ENCODE measurements around the gene HSD17B12.

Gene HSD17B12

DNA sequence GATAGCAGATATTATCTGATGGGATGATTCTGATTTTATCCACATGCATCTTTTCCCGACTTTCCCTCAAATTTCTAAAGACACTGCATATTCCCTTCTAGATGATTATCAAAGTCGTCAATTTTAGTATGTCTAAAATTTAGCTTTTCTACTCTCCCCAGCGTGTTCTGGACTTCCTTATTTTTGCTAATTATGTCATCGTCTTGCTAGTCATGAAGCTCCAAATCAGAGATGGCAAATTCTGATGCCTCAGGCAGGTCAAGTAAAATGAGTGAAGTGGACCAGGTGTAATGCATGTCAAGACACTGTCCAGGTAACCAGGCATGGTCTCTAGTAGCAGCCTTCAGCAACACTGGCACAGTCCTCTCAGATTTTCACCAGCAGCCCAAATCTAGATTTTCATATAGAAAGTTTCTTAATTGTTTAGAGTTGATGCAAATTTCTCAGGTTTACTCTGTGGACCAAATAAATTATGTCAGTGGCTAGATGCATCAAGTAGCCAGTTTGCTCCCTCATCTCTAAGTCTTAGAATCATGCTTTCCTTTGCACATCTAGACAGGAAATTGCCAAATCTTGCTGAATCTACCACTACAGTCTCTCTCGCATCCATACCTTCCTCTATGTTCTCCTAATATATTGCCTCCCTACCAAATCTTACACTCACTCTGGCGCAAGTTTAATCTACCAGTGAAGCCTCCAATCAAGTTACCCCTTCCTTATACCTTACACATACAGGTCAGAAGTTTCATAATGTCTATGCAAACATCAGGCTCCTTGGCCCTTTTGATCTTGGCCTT lies 10.6 kb downstream of the HSD17B12 start:
- H3K9ac ChIP-seq (ENCODE audit: low read length) = no peak overlapping the region
- H2BK12ac ChIP-seq (ENCODE audit: low read length) = no peak overlapping the region
- H3K36me3 ChIP-seq (ENCODE audit: control insufficient read depth in 1 of 2, insufficient read depth in 2 of 2, low read length in 2 of 2) = peaks cover 3 to 4% of the 10 kb centered on the region in 2 experiments
- H3K79me2 ChIP-seq (ENCODE audit: control insufficient read depth, insufficient read depth, low read length, poor library complexity) = peaks cover 3% of the 10 kb centered on the region
- no peak overlapping the region for H3K23ac ChIP-seq (ENCODE audit: low read length)
- no peak overlapping the region for H4K8ac ChIP-seq (ENCODE audit: low read depth, low read length)
- peak overlapping the region; percentile 31 for H3K4me2 ChIP-seq (ENCODE audit: low read length)
- WGBS (ENCODE audit: extremely low coverage, insufficient coverage, insufficient read length) = no CpG with 5 or more reads among the region's 6 CpGs
- H2AFZ ChIP-seq (ENCODE audit: insufficient read depth, low read length, poor library complexity) = peak overlapping the region; percentile 6
- H4K91ac ChIP-seq (ENCODE audit: low read depth, low read length) = no peak overlapping the region
- no peak overlapping the region for H2BK5ac ChIP-seq (ENCODE audit: low read depth, low read length, poor library complexity)
- no peak overlapping the region for H3K4ac ChIP-seq (ENCODE audit: low read depth, low read length)
- no peak for DNase-seq
- H3K27me3 ChIP-seq (ENCODE audit: insufficient read depth, low read length) = no peaks in the 10 kb centered on the region
- no peak overlapping the region for H3K14ac ChIP-seq (ENCODE audit: low read length)
- H3K4me1 ChIP-seq (ENCODE audit: control insufficient read depth in 1 of 2, insufficient read depth in 2 of 2, low read length in 2 of 2) = peaks cover 9 to 15% of the 10 kb centered on the region in 2 experiments
- no peak overlapping the region for H2AK5ac ChIP-seq (ENCODE audit: low read length)
- no peak overlapping the region for H2BK120ac ChIP-seq (ENCODE audit: insufficient read depth, low read length, poor library complexity)
- no peak overlapping the region for H3K18ac ChIP-seq (ENCODE audit: low read length)
- H3K4me3 ChIP-seq (ENCODE audit: low read depth, low read length) = no peak overlapping the region
- no peak overlapping the region for H4K12ac ChIP-seq (ENCODE audit: low read depth, low read length)
- no peaks in the 10 kb centered on the region for H3K9me3 ChIP-seq (ENCODE audit: insufficient read depth, low read depth, low read length)
- H3K27ac ChIP-seq (ENCODE audit: low read depth, low read length) = peak overlapping the region; percentile 19
- H3K79me1 ChIP-seq (ENCODE audit: low read length) = peaks cover 3% of the 10 kb centered on the region

GRCh38 chr11:43691806-43692205 lies 11.3 kb downstream of the HSD17B12 start:
- Histone ChIP-seq H2BK12ac (ENCODE audit: low read length) (no peak overlapping the region), H3K4ac (ENCODE audit: low read depth, low read length) (no peak overlapping the region), H4K8ac (ENCODE audit: low read depth, low read length) (no peak overlapping the region), H2BK120ac (ENCODE audit: insufficient read depth, low read length, poor library complexity) (no peak overlapping the region), H2BK5ac (ENCODE audit: low read depth, low read length, poor library complexity) (no peak overlapping the region), H4K91ac (ENCODE audit: low read depth, low read length) (no peak overlapping the region), H4K12ac (ENCODE audit: low read depth, low read length) (no peak overlapping the region), H2AFZ (ENCODE audit: insufficient read depth, low read length, poor library complexity) (peak overlapping the region; percentile 6), H3K4me1 (ENCODE audit: control insufficient read depth in 1 of 2, insufficient read depth in 2 of 2, low read length in 2 of 2) (peaks cover 8 to 13% of the 10 kb centered on the region in 2 experiments), H3K23ac (ENCODE audit: low read length) (no peak overlapping the region), H3K79me2 (ENCODE audit: control insufficient read depth, insufficient read depth, low read length, poor library complexity) (peaks cover 3% of the 10 kb centered on the region), H3K4me2 (ENCODE audit: low read length) (peak overlapping the region; percentile 31), H3K18ac (ENCODE audit: low read length) (no peak overlapping the region), H2AK5ac (ENCODE audit: low read length) (no peak overlapping the region), H3K27ac (ENCODE audit: low read depth, low read length) (peak overlapping the region; percentile 19), H3K27me3 (ENCODE audit: insufficient read depth, low read length) (no peaks in the 10 kb centered on the region), H3K9me3 (ENCODE audit: insufficient read depth, low read depth, low read length) (no peaks in the 10 kb centered on the region), H3K14ac (ENCODE audit: low read length) (no peak overlapping the region), H3K79me1 (ENCODE audit: low read length) (peaks cover 3% of the 10 kb centered on the region), H3K4me3 (ENCODE audit: low read depth, low read length) (no peak overlapping the region), H3K9ac (ENCODE audit: low read length) (no peak overlapping the region), H3K36me3 (ENCODE audit: control insufficient read depth in 1 of 2, insufficient read depth in 2 of 2, low read length in 2 of 2) (peaks cover 3 to 4% of the 10 kb centered on the region in 2 experiments)
- no CpG with 5 or more reads among the region's 1 CpG for WGBS (ENCODE audit: extremely low coverage, insufficient coverage, insufficient read length)
- no peak for DNase-seq

DNA sequence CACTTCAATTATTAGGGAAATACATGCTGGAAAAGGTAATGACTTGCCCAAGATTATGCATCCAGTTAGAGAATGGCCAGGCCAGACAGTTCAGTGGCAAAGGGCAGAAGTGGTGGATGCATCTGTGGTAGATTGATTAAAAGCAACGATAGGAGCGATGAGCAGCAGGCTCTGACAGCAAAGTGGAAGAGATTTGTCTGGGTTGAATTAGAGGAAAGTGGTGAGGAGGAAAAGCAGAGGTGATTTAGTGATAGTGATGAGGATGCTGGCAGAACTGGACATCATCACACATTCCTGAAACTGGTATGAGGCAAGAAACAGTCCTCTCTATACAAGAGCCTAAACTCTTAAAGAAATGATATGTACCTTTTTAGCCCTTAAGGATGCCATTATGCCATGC lies 12.5 kb downstream of the HSD17B12 start:
- DNase-seq = no peak
- Histone ChIP-seq H4K91ac (ENCODE audit: low read depth, low read length) (no peak overlapping the region), H3K14ac (ENCODE audit: low read length) (no peak overlapping the region), H3K23ac (ENCODE audit: low read length) (no peak overlapping the region), H3K27ac (ENCODE audit: low read depth, low read length) (no peak overlapping the region), H4K12ac (ENCODE audit: low read depth, low read length) (no peak overlapping the region), H2BK12ac (ENCODE audit: low read length) (no peak overlapping the region), H3K4me2 (ENCODE audit: low read length) (no peak overlapping the region), H3K79me1 (ENCODE audit: low read length) (peaks cover 3% of the 10 kb centered on the region), H3K36me3 (ENCODE audit: control insufficient read depth in 1 of 2, insufficient read depth in 2 of 2, low read length in 2 of 2) (peaks cover 3 to 4% of the 10 kb centered on the region in 2 experiments), H3K4me3 (ENCODE audit: low read depth, low read length) (no peak overlapping the region), H3K79me2 (ENCODE audit: control insufficient read depth, insufficient read depth, low read length, poor library complexity) (peaks cover 3% of the 10 kb centered on the region), H3K27me3 (ENCODE audit: insufficient read depth, low read length) (no peaks in the 10 kb centered on the region), H2AK5ac (ENCODE audit: low read length) (no peak overlapping the region), H2AFZ (ENCODE audit: insufficient read depth, low read length, poor library complexity) (no peak overlapping the region), H3K18ac (ENCODE audit: low read length) (no peak overlapping the region), H3K4ac (ENCODE audit: low read depth, low read length) (no peak overlapping the region), H3K9me3 (ENCODE audit: insufficient read depth, low read depth, low read length) (no peaks in the 10 kb centered on the region), H3K4me1 (ENCODE audit: control insufficient read depth in 1 of 2, insufficient read depth in 2 of 2, low read length in 2 of 2) (peaks cover 6 to 8% of the 10 kb centered on the region in 2 experiments), H4K8ac (ENCODE audit: low read depth, low read length) (no peak overlapping the region), H2BK120ac (ENCODE audit: insufficient read depth, low read length, poor library complexity) (no peak overlapping the region), H3K9ac (ENCODE audit: low read length) (no peak overlapping the region), H2BK5ac (ENCODE audit: low read depth, low read length, poor library complexity) (no peak overlapping the region)
- WGBS (ENCODE audit: extremely low coverage, insufficient coverage, insufficient read length) = no CpG with 5 or more reads among the region's 2 CpGs

DNA sequence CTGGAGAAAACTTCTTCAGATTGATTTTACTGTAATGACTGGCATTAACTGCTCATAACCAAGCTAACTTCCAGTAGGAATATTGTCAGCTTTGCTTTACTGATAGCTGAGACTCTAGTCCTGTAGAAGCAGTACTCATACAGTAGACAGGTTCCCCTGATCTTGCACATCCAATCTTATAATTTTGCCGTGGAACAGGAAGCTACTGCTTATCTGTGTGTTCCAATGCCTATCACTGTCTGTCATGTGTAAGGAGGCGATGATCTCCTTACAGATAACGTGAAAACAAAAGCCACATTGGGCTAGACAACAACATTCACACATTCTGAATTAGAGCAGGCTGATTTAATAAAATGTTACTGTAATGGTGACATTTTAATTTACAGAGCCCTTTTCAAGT lies 13.2 kb downstream of the HSD17B12 start:
- Histone ChIP-seq H3K4ac (ENCODE audit: low read depth, low read length) (no peak overlapping the region), H3K9me3 (ENCODE audit: insufficient read depth, low read depth, low read length) (no peaks in the 10 kb centered on the region), H2BK12ac (ENCODE audit: low read length) (no peak overlapping the region), H3K4me3 (ENCODE audit: low read depth, low read length) (no peak overlapping the region), H2AK5ac (ENCODE audit: low read length) (no peak overlapping the region), H4K8ac (ENCODE audit: low read depth, low read length) (no peak overlapping the region), H3K4me1 (ENCODE audit: control insufficient read depth in 1 of 2, insufficient read depth in 2 of 2, low read length in 2 of 2) (peaks cover 6 to 8% of the 10 kb centered on the region in 2 experiments), H3K23ac (ENCODE audit: low read length) (no peak overlapping the region), H3K27ac (ENCODE audit: low read depth, low read length) (no peak overlapping the region), H2BK120ac (ENCODE audit: insufficient read depth, low read length, poor library complexity) (no peak overlapping the region), H3K36me3 (ENCODE audit: control insufficient read depth in 1 of 2, insufficient read depth in 2 of 2, low read length in 2 of 2) (peaks cover 3 to 4% of the 10 kb centered on the region in 2 experiments), H4K12ac (ENCODE audit: low read depth, low read length) (no peak overlapping the region), H3K79me2 (ENCODE audit: control insufficient read depth, insufficient read depth, low read length, poor library complexity) (peaks cover 3% of the 10 kb centered on the region), H3K14ac (ENCODE audit: low read length) (no peak overlapping the region), H3K18ac (ENCODE audit: low read length) (no peak overlapping the region), H3K79me1 (ENCODE audit: low read length) (peaks cover 3% of the 10 kb centered on the region), H2AFZ (ENCODE audit: insufficient read depth, low read length, poor library complexity) (no peak overlapping the region), H3K4me2 (ENCODE audit: low read length) (no peak overlapping the region), H3K27me3 (ENCODE audit: insufficient read depth, low read length) (no peaks in the 10 kb centered on the region), H2BK5ac (ENCODE audit: low read depth, low read length, poor library complexity) (no peak overlapping the region), H3K9ac (ENCODE audit: low read length) (no peak overlapping the region), H4K91ac (ENCODE audit: low read depth, low read length) (no peak overlapping the region)
- no CpG with 5 or more reads among the region's 3 CpGs for WGBS (ENCODE audit: extremely low coverage, insufficient coverage, insufficient read length)
- DNase-seq = no peak

Measured in trophoblast cell (in vitro differentiated cells and primary cell).